ENCODE measurements around the gene VEGFB. TPM values are rescaled to one million over a fixed set of nuclear protein-coding genes. Genes with fewer than 3 reads are reported as not detected.
A peak's percentile ranks its signal among the peaks of the same experiment; 100 is the strongest.

Gene VEGFB
- total and polyA plus RNA-seq, 2 donors (not counting 1 experiment from before 2014, with no cell fraction given) = 25.3 to 27.9 TPM

GRCh38 chr11:64266339-64266738 lies 32.0 kb downstream of the VEGFB start:
- H3K27me3 ChIP-seq (ENCODE audit: control insufficient read depth, insufficient read depth, low read length) = no peaks in the 10 kb centered on the region
- no peak overlapping the region for H2AFZ ChIP-seq (ENCODE audit: low read length)
- peaks cover 34% of the 10 kb centered on the region for H3K36me3 ChIP-seq (ENCODE audit: control insufficient read depth, insufficient read depth, low read length)
- no peaks in the 10 kb centered on the region for H4K20me1 ChIP-seq (ENCODE audit: control insufficient read depth, extremely low read depth, insufficient read depth, low read length)
- no peak overlapping the region for H3K4me3 ChIP-seq (replicated peaks in 1 of 4; ENCODE audit: control extremely low read depth in 1 of 4, insufficient read depth in 1 of 4, low read depth in 3 of 4, low read length in 4 of 4)
- H3K4me1 ChIP-seq (ENCODE audit: control insufficient read depth, extremely low read depth, insufficient read depth, low read length) = peaks cover 19% of the 10 kb centered on the region
- TF ChIP-seq CTCF (conservative IDR thresholded peaks at IDR 0.05 in 1 of 2, IDR thresholded peaks at IDR 0.05 in 1 of 2; ENCODE audit: low read depth in 1 of 2, low read length in 2 of 2) (no peak), EZH2 (IDR thresholded peaks at IDR 0.05; ENCODE audit: low read length, missing control alignments) (no peak)
- no peaks in the 10 kb centered on the region for H3K79me2 ChIP-seq (ENCODE audit: control insufficient read depth, insufficient read depth, low read length)
- H3K4me2 ChIP-seq (ENCODE audit: extremely low read depth, insufficient read depth, low read length) = no peak overlapping the region
- H3K27ac ChIP-seq (ENCODE audit: insufficient read depth, low read length) = no peak overlapping the region
- H3K9ac ChIP-seq (ENCODE audit: insufficient read depth, low read length) = no peak overlapping the region
- no peaks in the 10 kb centered on the region for H3K9me3 ChIP-seq (ENCODE audit: control insufficient read depth, insufficient read depth, low read depth, low read length)
- DNase-seq (ENCODE audit: low read depth in 2 of 2) = peak in 1 of 2 donors; percentile 23

- Histone ChIP-seq H3K9me3 (ENCODE audit: control insufficient read depth, insufficient read depth, low read depth, low read length) (no peaks in the 10 kb centered on the region), H3K4me1 (ENCODE audit: control insufficient read depth, extremely low read depth, insufficient read depth, low read length) (peaks cover 24% of the 10 kb centered on the region), H3K9ac (ENCODE audit: insufficient read depth, low read length) (no peak overlapping the region), H2AFZ (ENCODE audit: low read length) (no peak overlapping the region), H3K36me3 (ENCODE audit: control insufficient read depth, insufficient read depth, low read length) (peaks cover 28% of the 10 kb centered on the region), H4K20me1 (ENCODE audit: control insufficient read depth, extremely low read depth, insufficient read depth, low read length) (no peaks in the 10 kb centered on the region), H3K79me2 (ENCODE audit: control insufficient read depth, insufficient read depth, low read length) (peaks cover under 1% of the 10 kb centered on the region), H3K27ac (ENCODE audit: insufficient read depth, low read length) (no peak overlapping the region), H3K4me3 (replicated peaks in 1 of 4; ENCODE audit: control extremely low read depth in 1 of 4, insufficient read depth in 1 of 4, low read depth in 3 of 4, low read length in 4 of 4) (no peak overlapping the region), H3K27me3 (ENCODE audit: control insufficient read depth, insufficient read depth, low read length) (no peaks in the 10 kb centered on the region), H3K4me2 (ENCODE audit: extremely low read depth, insufficient read depth, low read length) (no peak overlapping the region)
- TF ChIP-seq EZH2 (IDR thresholded peaks at IDR 0.05; ENCODE audit: low read length, missing control alignments) = no peak
- TF ChIP-seq CTCF (conservative IDR thresholded peaks at IDR 0.05 in 1 of 2, IDR thresholded peaks at IDR 0.05 in 1 of 2; ENCODE audit: low read depth in 1 of 2, low read length in 2 of 2) = no peak
- no peak for DNase-seq (ENCODE audit: low read depth in 2 of 2)
Measured at GRCh38 chr11:64267207-64267945, 33.0 kb downstream of the VEGFB start.

GRCh38 chr11:64268025-64268892 lies 33.9 kb downstream of the VEGFB start:
- Histone ChIP-seq H3K36me3 (ENCODE audit: control insufficient read depth, insufficient read depth, low read length) (peaks cover 22% of the 10 kb centered on the region), H3K4me1 (ENCODE audit: control insufficient read depth, extremely low read depth, insufficient read depth, low read length) (peaks cover 24% of the 10 kb centered on the region), H4K20me1 (ENCODE audit: control insufficient read depth, extremely low read depth, insufficient read depth, low read length) (no peaks in the 10 kb centered on the region), H3K9ac (ENCODE audit: insufficient read depth, low read length) (peak overlapping the region; percentile 39), H3K4me2 (ENCODE audit: extremely low read depth, insufficient read depth, low read length) (peak overlapping the region; percentile 96), H3K27ac (ENCODE audit: insufficient read depth, low read length) (peak overlapping the region; percentile 91), H2AFZ (ENCODE audit: low read length) (no peak overlapping the region), H3K4me3 (replicated peaks in 1 of 4; ENCODE audit: control extremely low read depth in 1 of 4, insufficient read depth in 1 of 4, low read depth in 3 of 4, low read length in 4 of 4) (peak overlapping the region in 3 of 4 experiments; percentile 22 to 76 (median 68)), H3K9me3 (ENCODE audit: control insufficient read depth, insufficient read depth, low read depth, low read length) (no peaks in the 10 kb centered on the region), H3K79me2 (ENCODE audit: control insufficient read depth, insufficient read depth, low read length) (peaks cover 2% of the 10 kb centered on the region), H3K27me3 (ENCODE audit: control insufficient read depth, insufficient read depth, low read length) (no peaks in the 10 kb centered on the region)
- TF ChIP-seq EZH2 (IDR thresholded peaks at IDR 0.05; ENCODE audit: low read length, missing control alignments) (no peak), CTCF (conservative IDR thresholded peaks at IDR 0.05 in 1 of 2, IDR thresholded peaks at IDR 0.05 in 1 of 2; ENCODE audit: low read depth in 1 of 2, low read length in 2 of 2) (no peak)
- DNase-seq (ENCODE audit: low read depth in 2 of 2) = peak; percentile 68 to 73

Measured in fibroblast of lung (primary cell).